ENCODE data around the gene EREG. TPM values are rescaled to one million over a fixed set of nuclear protein-coding genes. Genes with fewer than 3 reads are reported as not detected.

Gene EREG
- total RNA-seq, 4 donors from 2014 or later, result 2.4 to 4.6 (median 3.7) TPM

DNA sequence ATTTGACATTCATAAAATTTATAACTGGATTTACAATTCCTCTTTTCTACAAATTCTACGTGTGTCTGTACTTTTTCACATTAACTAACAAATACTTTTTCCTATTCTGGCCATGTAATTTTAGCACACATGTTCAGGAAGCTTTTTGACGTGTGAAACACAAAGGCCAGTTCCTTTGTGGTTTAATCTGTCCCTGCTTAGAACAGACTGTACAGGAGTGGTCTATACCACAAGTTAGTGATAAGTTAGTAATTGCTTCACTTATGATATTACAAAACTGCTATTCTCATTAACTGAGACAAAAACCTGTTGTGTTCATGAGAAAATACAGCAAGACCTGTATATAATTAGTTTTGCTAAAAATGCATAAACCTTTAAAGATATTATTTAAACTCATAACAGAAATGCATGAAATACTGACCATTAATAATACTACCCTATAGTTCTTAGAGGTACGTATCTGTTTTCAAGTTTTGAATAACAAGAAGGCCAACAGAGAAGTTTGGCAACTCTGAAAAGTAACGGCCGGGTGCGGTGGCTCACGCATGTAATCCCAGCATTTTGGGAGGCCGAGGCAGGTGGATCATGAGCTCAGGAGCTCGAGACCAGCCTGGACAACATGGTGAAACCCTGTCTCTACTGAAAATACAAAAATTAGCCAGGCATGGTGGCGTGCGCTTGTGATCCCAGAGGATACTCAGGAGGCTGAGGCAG is 66.3 kb downstream of the EREG start:
- intact Hi-C loops (cut with DNase I), result no loop called here
- 69% methylated on average over 11 of the region's 11 CpGs for WGBS
- Histone ChIP-seq H3K27me3 (no peaks in the 10 kb centered on the region), H3K4me3 (no peak overlapping the region), H3K4me1 (peaks cover 0 to 6% (median 0%) of the 10 kb centered on the region in 4 donors), H3K27ac (replicated peaks in 1 of 4) (no peak overlapping the region), H3K36me3 (no peaks in the 10 kb centered on the region), H3K9me3 (no peaks in the 10 kb centered on the region)
- TF ChIP-seq POLR2A (IDR thresholded peaks at IDR 0.05; ENCODE audit: low read depth), result no peak
- TF ChIP-seq POLR2AphosphoS5 (IDR thresholded peaks at IDR 0.05), result no peak
- DNase-seq (ENCODE audit: extremely low spot score), result no peak

DNA sequence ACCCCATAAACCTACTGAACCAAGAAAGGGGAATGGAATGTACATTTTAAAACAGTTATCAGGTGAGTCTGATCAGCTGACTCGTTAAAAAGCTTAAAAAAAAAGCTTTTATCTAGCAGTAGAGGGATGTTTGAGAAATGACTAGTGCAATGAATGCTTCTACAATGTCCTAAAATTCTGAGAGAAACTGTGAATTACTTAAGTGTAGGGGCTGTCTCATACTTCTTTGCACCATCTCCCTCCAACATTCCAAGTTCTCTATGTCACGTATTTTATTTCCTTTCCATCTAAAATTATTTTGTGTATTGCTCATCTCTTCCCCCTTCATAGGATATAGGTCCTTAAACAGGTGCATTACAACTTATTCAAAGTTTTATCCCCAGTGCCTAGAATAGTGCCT is 68.1 kb downstream of the EREG start:
- TF ChIP-seq CTCF (IDR thresholded peaks at IDR 0.05) (no peak), POLR2AphosphoS5 (IDR thresholded peaks at IDR 0.05) (no peak), POLR2A (IDR thresholded peaks at IDR 0.05; ENCODE audit: low read depth) (no peak), EP300 (IDR thresholded peaks at IDR 0.05) (no peak)
- intact Hi-C loops (cut with DNase I), result no loop called here
- 74% methylated on average over 2 of the region's 2 CpGs for WGBS

DNA sequence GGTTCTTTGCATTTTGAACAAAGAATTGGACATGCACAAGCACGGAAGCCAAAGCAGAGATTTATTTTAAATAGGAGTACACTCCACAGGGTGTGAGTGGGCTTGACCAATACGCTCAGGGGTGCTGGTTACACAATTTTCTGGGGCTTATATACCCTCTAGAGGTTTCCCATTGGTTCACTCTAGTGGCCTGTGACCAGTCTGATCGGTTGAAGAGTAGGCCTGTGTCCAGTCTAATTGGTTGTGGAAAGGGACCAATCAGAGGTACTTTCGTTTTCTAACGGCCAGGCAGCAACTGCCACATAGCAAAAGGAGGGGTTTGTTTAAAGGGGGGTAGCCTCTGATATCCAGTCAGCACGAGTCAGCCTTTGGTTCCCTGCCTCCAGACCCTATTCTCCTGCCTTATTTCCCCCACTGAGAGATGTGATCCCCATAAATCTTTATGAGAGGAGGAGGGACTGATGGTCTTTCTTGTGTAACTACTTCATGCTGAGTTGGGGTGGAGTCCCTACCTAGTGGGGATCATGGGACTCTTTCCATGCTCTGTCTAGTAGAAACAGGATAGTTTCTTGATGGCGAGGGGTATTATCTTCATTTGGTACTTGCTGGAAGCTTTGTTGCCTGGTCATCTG is 68.7 kb downstream of the EREG start:
- DNase-seq (ENCODE audit: extremely low spot score), result no peak
- Histone ChIP-seq H3K27ac (replicated peaks in 1 of 4) (no peak overlapping the region), H3K9me3 (no peaks in the 10 kb centered on the region), H3K4me1 (peaks cover 0 to 6% (median 0%) of the 10 kb centered on the region in 4 donors), H3K4me3 (no peak overlapping the region), H3K27me3 (no peaks in the 10 kb centered on the region), H3K36me3 (no peaks in the 10 kb centered on the region)
- intact Hi-C loops (cut with DNase I), result no loop called here
- no peak for TF ChIP-seq POLR2A (IDR thresholded peaks at IDR 0.05; ENCODE audit: low read depth)
- TF ChIP-seq EP300 (IDR thresholded peaks at IDR 0.05), result no peak
- no peak for TF ChIP-seq CTCF (IDR thresholded peaks at IDR 0.05)
- TF ChIP-seq POLR2AphosphoS5 (IDR thresholded peaks at IDR 0.05), result no peak
- WGBS, result 71% methylated on average over 6 of the region's 7 CpGs

More for the DNA sequence above, 68.1 kb downstream of the EREG start:
- Histone ChIP-seq H3K4me1 (peaks cover 0 to 6% (median 0%) of the 10 kb centered on the region in 4 donors), H3K27ac (replicated peaks in 1 of 4) (no peak overlapping the region), H3K36me3 (no peaks in the 10 kb centered on the region), H3K9me3 (no peaks in the 10 kb centered on the region), H3K4me3 (no peak overlapping the region), H3K27me3 (no peaks in the 10 kb centered on the region)
- no peak for DNase-seq (ENCODE audit: extremely low spot score)

DNA sequence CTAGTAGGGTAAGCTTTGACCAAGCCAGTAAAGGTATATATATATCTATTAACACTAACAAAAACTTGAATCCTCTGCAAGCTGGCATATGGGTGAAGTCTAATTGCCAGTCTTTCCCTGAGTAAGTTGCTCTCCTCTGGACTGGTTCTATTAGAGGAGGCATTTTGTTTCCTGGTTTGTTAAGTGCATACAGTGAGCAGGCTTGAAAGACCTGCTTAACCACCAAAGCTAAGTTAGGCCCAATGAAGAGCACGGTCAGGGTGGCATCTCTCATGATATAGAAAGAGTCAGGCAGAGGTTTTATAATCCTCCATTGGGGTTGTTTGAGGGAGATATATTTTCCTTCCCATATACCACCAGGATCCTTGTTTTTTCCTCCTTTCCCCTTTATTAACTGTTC is 70.4 kb downstream of the EREG start:
- intact Hi-C loops (cut with DNase I), result no loop called here
- H3K36me3 ChIP-seq, result no peaks in the 10 kb centered on the region
- WGBS, result 93% methylated on average over 1 of the region's 1 CpG
- no peak overlapping the region for H3K27ac ChIP-seq (replicated peaks in 1 of 4)
- H3K27me3 ChIP-seq, result no peaks in the 10 kb centered on the region
- TF ChIP-seq POLR2AphosphoS5 (IDR thresholded peaks at IDR 0.05) (no peak), POLR2A (IDR thresholded peaks at IDR 0.05; ENCODE audit: low read depth) (no peak), EP300 (IDR thresholded peaks at IDR 0.05) (no peak), CTCF (IDR thresholded peaks at IDR 0.05) (no peak)
- DNase-seq (ENCODE audit: extremely low spot score), result no peak
- peaks cover 0 to 6% (median 0%) of the 10 kb centered on the region in 4 donors for H3K4me1 ChIP-seq
- H3K9me3 ChIP-seq, result no peaks in the 10 kb centered on the region
- H3K4me3 ChIP-seq, result no peak overlapping the region

- Histone ChIP-seq H3K27ac (replicated peaks in 1 of 4) (no peak overlapping the region), H3K4me3 (no peak overlapping the region), H3K4me1 (no peaks in the 10 kb centered on the region), H3K27me3 (no peaks in the 10 kb centered on the region), H3K9me3 (no peaks in the 10 kb centered on the region), H3K36me3 (no peaks in the 10 kb centered on the region)
- intact Hi-C loops (cut with DNase I), result no loop called here
- TF ChIP-seq EP300 (IDR thresholded peaks at IDR 0.05), result no peak
- WGBS, result 95% methylated on average over 3 of the region's 3 CpGs
- DNase-seq (ENCODE audit: extremely low spot score), result no peak
Observed at GRCh38 chr4:74437866-74438265, 72.9 kb downstream of the EREG start.

Other genes starting within 250 kb of the EREG start
- gene MTHFD2L, start 207.0 kb upstream of the EREG start, total RNA-seq, result 10 to 100 TPM; 10.2 to 23.7 (median 19.2) TPM
- not detected for gene EPGN, start 56.7 kb upstream of the EREG start, total RNA-seq
- 10 to 100 TPM in 1 of 4 donors, 1 to 10 TPM in 3; 1.4 to 18.6 (median 4.4) TPM for gene AREG, start 80.0 kb downstream of the EREG start, total RNA-seq